Measurements from ENCODE around the gene PSMC3.
"Not testable (repeated sequence)": the region's sequence is repeated elsewhere in the genome, so short reads cannot be mapped to it uniquely, and the experiment has no call there.

- not testable (repeated sequence) for TF ChIP-seq POLR2A (IDR thresholded peaks at IDR 0.05)
- peak; percentile 66 to 87 (median 78) for TF ChIP-seq CTCF (IDR thresholded peaks at IDR 0.05)
These were observed 28.0 kb upstream of the PSMC3 start for GRCh38 chr11:47454258-47454671.

Data from heart left ventricle (tissue), 13 donors.